ENCODE results near the gene APOBEC3H.
"Not testable (repeated sequence)": the region's sequence is repeated elsewhere in the genome, so short reads cannot be mapped to it uniquely, and the experiment has no call there.

GRCh38 chr22:39076155-39077025 is 20.7 kb upstream of the APOBEC3H start:
- not testable (repeated sequence) for TF ChIP-seq CTCF (IDR thresholded peaks at IDR 0.05); EP300 (IDR thresholded peaks at IDR 0.05); POLR2A (IDR thresholded peaks at IDR 0.05; ENCODE audit: low read depth); POLR2AphosphoS5 (IDR thresholded peaks at IDR 0.05)

Measured in esophagus muscularis mucosa (tissue), 4 donors.